Activated CD4-positive, alpha-beta T cell treated with anti-CD3 and anti-CD28 coated beads, Interleukin-2, Interleukin-4, amounts not matched to agents 100 ng/mL and 50 ng/mL, durations not matched to agents 16 hours and 8 hours (primary cell): Measurements from ENCODE around the gene SERPINA6.
"Not testable (repeated sequence)": the region's sequence is repeated elsewhere in the genome, so short reads cannot be mapped to it uniquely, and the experiment has no call there.

Source experiments
- DNase-seq: peaks from one replicate; pipeline ENCODE4 v3.0.0-alpha.2; 2020; ENCODE audit warnings: low spot score

The SERPINA6 gene

GRCh38 chr14:94354190-94354589, 31.1 kb upstream of the SERPINA6 start:
- DNase-seq = not testable (repeated sequence)

- DNase-seq = no peak
Measured at GRCh38 chr14:94349276-94349675, 26.1 kb upstream of the SERPINA6 start.

- no peak for DNase-seq
Measured at GRCh38 chr14:94348836-94349235, 25.7 kb upstream of the SERPINA6 start.

DNA sequence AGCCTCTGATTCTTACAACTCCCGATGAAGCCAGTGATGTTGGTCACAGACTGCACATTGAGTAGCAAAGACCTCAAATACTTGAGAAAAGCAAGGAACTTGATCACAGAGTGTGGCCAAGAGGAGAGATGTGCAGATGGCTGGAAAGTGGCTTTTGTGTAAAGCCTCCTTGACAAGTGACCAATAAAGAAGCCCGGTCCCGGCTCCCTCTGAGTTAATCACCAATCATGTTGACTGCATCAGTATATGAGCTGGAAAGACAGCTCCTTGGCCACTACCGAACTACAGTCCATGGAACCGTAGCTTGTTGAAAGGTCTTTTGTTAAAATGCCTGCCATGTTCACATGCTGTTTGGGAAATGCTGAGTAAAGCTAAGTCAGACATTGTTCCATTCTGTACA, 23.7 kb upstream of the SERPINA6 start:
- no peak for DNase-seq

DNA sequence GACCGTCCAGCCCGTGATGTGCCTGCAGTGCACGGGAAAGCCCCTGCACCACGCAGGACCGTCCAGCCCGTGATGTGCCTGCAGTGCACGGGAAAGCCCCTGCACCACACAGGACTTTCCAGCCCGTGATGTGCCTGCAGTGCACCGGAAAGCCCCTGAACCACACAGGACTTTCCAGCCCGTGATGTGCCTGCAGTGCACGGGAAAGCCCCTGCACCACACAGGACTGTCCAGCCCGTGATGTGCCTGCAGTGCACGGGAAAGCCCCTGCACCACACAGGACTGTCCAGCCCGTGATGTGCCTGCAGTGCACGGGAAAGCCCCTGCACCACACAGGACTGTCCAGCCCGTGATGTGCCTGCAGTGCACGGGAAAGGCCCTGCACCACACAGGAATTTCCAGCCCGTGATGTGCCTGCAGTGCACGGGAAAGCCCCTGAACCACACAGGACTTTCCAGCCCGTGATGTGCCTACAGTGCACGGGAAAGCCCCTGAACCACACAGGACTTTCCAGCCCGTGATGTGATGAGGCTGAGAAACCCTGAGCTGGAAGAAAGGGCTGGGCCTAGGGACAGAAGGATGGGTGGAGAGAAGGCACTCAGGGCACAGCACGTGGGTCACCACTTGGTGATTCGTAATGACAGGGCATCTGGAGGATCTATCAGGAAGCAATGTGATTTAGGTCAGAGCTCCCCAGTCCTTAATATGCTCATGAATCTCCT, 23.1 kb upstream of the SERPINA6 start:
- DNase-seq = peak; percentile 61

- no peak for DNase-seq
Measured at GRCh38 chr14:94345344-94346064, 22.4 kb upstream of the SERPINA6 start.

- no peak for DNase-seq
Measured at GRCh38 chr14:94344389-94344788, 21.3 kb upstream of the SERPINA6 start.

DNA sequence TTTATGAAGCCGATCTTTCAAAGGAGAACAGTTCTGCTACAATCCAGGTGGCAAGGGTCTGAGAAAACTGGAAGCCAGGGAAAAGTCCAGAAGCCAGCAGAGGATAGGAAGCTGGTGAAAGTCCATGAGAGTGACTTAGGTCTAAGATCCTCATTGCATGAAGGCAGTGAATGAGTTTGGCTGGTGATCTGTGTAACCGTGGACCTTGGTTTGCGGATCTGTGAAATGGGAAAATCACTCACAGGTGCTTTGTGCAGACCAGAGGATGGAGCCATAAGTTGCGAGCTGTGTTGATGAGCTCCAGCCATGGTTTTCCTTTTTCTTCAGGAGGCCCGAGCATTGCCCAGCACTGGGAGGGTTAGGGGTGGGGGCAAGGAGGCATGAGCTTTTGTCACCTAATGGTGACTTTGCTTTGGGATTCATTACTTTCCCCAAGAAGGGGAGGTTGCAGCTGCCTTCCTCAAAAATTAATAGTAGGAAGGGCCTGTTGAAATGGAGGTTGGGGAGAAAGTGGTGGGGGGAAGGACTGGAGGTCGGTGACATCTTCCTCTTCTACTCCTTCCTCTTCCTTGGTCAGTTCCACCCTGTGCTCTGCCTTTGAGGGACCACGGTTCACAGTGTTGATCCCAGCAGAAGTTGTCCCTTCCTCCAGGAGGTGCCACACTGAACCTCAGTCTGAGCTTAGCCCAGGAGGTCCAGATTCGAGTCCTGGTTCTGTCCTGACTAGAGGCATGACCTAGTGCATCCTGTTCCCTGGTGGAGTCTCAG, 20.3 kb upstream of the SERPINA6 start:
- no peak for DNase-seq

- peak; percentile 8 for DNase-seq
Measured at GRCh38 chr14:94342334-94342934, 19.3 kb upstream of the SERPINA6 start.

DNA sequence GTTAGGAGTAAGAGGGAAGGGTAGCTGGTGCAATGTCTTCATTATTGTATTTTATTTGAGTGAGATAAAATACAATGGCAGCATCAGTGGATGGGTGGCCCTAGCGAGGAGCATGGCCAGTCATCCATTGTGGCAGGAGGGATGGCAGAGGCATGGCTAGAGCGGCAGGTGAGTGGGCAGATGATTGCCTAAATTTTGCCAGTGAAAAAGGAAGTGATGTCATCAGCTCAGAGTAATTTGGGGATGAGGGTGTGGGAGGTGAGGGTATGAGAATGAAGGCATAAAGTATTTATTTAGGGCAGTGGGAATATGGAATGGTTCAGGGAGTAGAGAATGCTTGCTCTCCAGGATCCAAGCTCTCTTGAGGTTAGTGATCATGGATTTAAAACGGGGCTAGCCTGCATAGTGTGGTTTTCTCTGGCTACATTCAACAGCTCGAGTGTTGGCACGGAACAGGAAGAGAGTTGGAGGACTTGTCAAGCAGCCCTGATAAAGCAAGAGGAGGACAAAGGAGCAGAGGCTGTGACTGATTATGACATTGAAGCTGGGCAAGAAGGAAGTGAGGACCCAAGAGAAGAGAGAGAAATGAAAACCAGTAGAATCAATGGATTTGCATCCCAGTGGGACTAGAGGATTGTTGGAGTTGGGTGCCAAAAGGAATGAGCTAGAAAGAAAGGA, 18.7 kb upstream of the SERPINA6 start:
- DNase-seq = no peak

DNA sequence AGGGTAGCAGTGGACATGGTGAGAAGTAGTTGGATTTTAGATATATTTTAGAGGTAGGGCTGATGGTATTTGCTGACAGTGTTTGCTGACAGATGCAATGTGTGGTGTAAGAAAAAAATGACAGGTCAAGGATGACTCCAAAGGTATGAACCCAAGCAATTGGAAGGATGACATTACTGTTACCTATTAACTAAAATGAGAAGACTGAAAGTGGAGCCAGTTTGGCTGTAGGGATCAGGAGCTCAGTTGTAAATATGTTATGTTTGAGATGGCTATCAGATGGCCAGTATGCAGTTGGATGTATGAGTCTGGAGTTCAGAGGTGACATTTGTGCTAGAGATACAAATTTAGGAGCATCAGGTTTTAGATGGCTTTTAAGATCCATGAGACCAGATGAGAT, 17.4 kb upstream of the SERPINA6 start:
- no peak for DNase-seq

DNA sequence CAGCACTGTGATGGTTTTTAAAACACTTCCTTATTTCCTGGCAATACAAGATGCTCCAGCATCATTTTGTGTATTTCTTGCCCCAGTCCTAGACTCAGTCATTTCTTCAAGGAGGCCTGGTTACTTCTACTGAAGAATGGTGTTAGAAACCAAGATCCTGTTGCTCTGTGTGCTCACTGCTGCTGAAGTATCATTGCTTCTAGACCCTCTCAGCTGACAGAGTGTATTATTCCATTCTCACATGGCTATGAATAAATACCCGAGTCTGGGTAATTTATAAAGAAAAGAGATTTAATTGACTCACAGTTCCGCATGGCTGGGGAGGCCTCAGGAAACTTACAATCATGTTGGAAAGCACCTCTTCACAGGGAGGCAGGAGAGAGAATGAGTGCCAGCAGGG, 14.9 kb upstream of the SERPINA6 start:
- no peak for DNase-seq

GRCh38 chr14:94337274-94337673, 14.1 kb upstream of the SERPINA6 start:
- no peak for DNase-seq

- no peak for DNase-seq
Measured at GRCh38 chr14:94334872-94335271, 11.7 kb upstream of the SERPINA6 start.

DNA sequence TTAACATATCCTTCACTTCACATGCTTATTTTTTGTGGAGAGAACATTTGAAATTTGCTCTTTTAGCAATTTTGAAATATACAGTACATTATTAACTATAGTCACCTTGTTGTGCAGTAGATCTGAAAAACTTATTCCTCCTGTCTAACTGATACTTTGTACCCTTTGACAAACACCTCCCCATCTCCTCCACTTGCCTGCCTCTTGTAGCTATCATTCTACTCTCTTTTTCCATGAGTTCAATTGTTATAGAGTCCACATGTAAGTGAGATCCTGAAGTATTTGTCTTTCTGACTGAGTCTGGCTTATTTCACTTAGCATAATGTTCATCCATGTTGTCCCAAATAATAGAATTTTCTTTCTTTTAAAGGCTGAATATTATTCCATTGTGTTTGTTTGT, 9.5 kb upstream of the SERPINA6 start:
- DNase-seq = no peak

DNA sequence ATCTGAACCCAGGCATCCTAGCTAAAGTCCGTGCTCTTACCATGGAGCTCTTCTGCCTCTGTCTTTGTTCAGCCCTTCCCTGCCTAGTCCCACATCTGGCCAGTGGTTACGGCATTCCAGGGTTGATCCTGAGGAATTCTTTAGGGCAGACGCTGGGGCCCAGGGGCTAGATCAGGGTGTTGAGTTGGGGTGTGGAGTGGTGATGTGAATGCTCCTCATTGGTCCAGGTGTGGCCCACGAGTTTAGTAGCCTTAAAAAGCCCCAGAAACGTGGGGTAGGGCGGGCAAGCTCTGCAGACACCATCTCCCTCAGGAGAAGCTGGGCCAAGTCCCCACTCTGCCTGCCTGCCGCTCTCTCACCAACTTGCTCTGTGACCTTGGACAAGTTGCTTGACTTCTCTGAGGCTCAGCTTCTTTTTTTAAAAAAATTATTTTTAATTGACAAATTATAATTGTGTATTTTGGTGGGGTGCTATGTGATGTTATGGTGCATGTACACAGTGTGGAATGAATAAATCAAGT, 9.0 kb upstream of the SERPINA6 start:
- DNase-seq = no peak

- DNase-seq = no peak
Measured at GRCh38 chr14:94331462-94331861, 8.3 kb upstream of the SERPINA6 start.

- no peak for DNase-seq
Measured at GRCh38 chr14:94330857-94331256, 7.7 kb upstream of the SERPINA6 start.

- DNase-seq = no peak
Measured at GRCh38 chr14:94330432-94330831, 7.3 kb upstream of the SERPINA6 start.

GRCh38 chr14:94329857-94330256, 6.7 kb upstream of the SERPINA6 start:
- no peak for DNase-seq

DNA sequence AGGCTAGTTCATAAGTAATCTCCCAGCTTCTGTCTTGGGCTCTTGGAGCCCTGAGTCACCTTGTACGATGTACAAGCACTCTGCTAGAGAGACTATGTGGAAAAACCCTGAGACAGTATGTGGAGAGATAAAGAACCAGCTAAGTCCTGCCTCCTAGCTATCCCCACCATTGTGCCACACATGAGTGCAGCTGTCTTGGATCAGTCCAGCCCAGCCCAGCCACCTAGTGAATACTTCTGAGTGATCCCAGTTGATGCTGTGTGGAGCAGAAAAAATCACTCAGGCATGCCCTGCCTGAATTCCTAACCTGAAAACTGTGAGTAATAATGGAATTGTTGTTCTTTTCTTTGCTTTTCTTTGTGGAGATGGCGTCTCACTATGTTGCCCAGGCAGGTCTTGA, 5.1 kb upstream of the SERPINA6 start:
- DNase-seq = no peak
